ENCODE results near the gene CSMD2.

Gene CSMD2

DNA sequence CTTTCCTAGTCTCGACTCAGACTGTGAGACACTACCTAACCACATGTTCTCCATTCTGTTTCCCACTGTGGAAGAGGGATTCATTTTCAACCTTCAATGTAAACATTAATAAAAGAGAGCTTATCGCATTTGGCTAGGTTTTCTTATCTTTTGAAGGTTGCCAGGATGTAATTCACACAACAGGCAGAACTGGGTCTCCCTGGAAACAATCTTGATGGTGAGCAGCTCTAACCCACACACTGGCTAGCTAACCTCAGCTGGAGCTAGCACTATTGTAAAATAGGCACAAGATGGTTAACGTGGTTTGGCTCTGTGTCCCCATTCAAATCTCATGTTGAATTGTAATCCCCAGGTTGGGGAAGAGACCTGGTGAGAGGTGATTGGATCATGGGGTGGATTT lies 617.5 kb downstream of the CSMD2 start:
- TF ChIP-seq, protein P1, sequence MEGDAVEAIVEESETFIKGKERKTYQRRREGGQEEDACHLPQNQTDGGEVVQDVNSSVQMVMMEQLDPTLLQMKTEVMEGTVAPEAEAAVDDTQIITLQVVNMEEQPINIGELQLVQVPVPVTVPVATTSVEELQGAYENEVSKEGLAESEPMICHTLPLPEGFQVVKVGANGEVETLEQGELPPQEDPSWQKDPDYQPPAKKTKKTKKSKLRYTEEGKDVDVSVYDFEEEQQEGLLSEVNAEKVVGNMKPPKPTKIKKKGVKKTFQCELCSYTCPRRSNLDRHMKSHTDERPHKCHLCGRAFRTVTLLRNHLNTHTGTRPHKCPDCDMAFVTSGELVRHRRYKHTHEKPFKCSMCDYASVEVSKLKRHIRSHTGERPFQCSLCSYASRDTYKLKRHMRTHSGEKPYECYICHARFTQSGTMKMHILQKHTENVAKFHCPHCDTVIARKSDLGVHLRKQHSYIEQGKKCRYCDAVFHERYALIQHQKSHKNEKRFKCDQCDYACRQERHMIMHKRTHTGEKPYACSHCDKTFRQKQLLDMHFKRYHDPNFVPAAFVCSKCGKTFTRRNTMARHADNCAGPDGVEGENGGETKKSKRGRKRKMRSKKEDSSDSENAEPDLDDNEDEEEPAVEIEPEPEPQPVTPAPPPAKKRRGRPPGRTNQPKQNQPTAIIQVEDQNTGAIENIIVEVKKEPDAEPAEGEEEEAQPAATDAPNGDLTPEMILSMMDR (conservative IDR thresholded peaks at IDR 0.05) = no peak
- H3K27ac ChIP-seq = no peak overlapping the region

DNA sequence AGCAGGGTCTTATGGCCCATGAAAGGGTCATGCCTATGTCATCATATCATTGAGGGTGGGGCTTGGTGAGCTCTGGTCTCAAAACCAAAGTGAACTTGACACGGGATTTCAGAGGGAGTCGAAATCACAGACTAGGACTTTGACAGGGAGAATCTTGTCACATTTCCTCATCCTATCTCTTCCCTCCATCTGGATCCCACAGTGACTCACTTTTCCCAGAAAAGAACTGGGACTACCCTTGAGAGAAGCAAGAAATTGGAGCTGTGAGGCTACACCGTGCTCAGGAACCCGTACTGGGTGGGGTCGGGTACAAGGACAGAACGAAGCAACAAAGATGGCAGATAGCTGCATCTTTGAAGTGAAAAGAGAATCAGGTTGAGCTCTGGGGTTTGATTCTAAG lies 623.1 kb downstream of the CSMD2 start:
- no peak overlapping the region for H3K27ac ChIP-seq
- TF ChIP-seq, protein P1 (conservative IDR thresholded peaks at IDR 0.05) = no peak

GRCh38 chr1:33537885-33538284 lies 627.1 kb downstream of the CSMD2 start:
- no peak overlapping the region for H3K27ac ChIP-seq
- TF ChIP-seq, protein P1 (conservative IDR thresholded peaks at IDR 0.05) = no peak

GRCh38 chr1:33535334-33535733 lies 629.7 kb downstream of the CSMD2 start:
- TF ChIP-seq, protein P1 (conservative IDR thresholded peaks at IDR 0.05) = no peak
- no peak overlapping the region for H3K27ac ChIP-seq

GRCh38 chr1:33532936-33533335 lies 632.1 kb downstream of the CSMD2 start:
- TF ChIP-seq, protein P1 (conservative IDR thresholded peaks at IDR 0.05) = no peak
- no peak overlapping the region for H3K27ac ChIP-seq

DNA sequence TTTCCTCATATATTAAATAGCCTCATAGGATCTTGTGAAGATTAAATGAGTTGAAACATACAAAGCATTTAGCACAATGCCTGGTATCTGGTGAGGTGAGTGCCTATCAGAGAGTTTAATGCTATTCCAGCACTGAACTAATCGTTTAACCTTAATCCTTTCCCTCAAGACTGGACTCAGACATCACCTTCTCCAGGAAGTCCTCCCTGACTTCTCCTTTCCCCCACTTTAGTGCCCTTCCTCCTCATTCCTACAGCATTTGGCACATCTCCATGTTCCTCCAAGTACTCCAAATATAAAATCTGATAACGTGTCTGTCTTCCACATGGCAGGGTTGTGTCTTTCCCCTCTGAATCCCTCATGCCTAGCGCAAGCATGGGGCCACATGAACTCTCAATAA lies 632.8 kb downstream of the CSMD2 start:
- H3K27ac ChIP-seq = no peak overlapping the region
- TF ChIP-seq, protein P1 (conservative IDR thresholded peaks at IDR 0.05) = no peak

GRCh38 chr1:33529957-33530356 lies 635.1 kb downstream of the CSMD2 start:
- TF ChIP-seq, protein P1 (conservative IDR thresholded peaks at IDR 0.05) = no peak
- no peak overlapping the region for H3K27ac ChIP-seq

DNA sequence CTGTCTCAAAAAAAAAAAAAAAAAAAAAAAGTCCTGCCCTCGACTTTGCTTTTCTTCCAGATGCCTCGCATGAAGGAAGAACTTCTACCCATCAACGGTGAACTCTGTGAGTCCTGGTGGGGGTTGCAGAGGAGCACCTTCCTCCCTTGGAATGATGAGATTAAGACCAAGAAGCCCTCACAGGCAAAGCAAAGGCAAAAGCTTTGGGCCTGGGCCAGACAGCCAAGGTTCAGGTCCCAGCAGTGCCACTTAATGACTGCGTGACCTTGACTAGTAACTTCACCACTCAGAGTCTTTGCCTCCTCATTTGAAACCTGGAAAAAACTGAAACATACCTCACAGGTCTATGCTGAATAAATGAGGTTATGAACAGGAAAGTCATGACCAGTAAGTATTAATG lies 637.1 kb downstream of the CSMD2 start:
- H3K27ac ChIP-seq = no peak overlapping the region
- TF ChIP-seq, protein P1 (conservative IDR thresholded peaks at IDR 0.05) = no peak

Measured in VCaP (cell line).